ACC112 (cell line): ENCODE data around the gene XRCC5.

Experiments
- H2AFZ ChIP-seq: fragments of 200-600 bp; sonication (generic); one replicate; pipeline ENCODE4 v1.6.0; 2017; ENCODE audit warnings: antibody characterized with exemption, low read length; ENCODE audit not compliant: unreplicated experiment
- H3K27ac ChIP-seq: fragments of 200-600 bp; sonication (generic); 2 replicates; pipeline ENCODE4 v1.5.1; 2014; ENCODE audit warnings: low read depth, mild to moderate bottlenecking, antibody characterized with exemption, low read length, moderate library complexity
- H3K27me3 ChIP-seq: fragments of 200-600 bp; sonication (generic); 2 replicates; pipeline ENCODE4 v1.6.1; 2014; ENCODE audit warnings: mild to moderate bottlenecking, antibody characterized with exemption, low read length, moderate library complexity, mixed read lengths; ENCODE audit not compliant: insufficient read depth
- H3K36me3 ChIP-seq: fragments of 200-600 bp; sonication (generic); 2 replicates; pipeline ENCODE4 v1.6.1; 2016; ENCODE audit warnings: mild to moderate bottlenecking, antibody characterized with exemption, low read length, moderate library complexity, mixed read lengths; ENCODE audit not compliant: insufficient read depth
- H3K4me1 ChIP-seq: fragments of 200-600 bp; sonication (generic); one replicate; pipeline ENCODE4 v1.6.1; 2016; ENCODE audit warnings: low read length, mixed read lengths; ENCODE audit not compliant: insufficient read depth, unreplicated experiment, control insufficient read depth
- H3K4me3 ChIP-seq: fragments of 200-600 bp; sonication (generic); 2 replicates; pipeline ENCODE4 v1.5.1; 2014; ENCODE audit warnings: mild to moderate bottlenecking, low read depth, low read length
- H3K79me2 ChIP-seq: fragments of 200-600 bp; sonication (generic); one replicate; pipeline ENCODE4 v1.6.0; 2016; ENCODE audit warnings: low read length; ENCODE audit not compliant: control insufficient read depth, unreplicated experiment, insufficient read depth

XRCC5 gene

DNA sequence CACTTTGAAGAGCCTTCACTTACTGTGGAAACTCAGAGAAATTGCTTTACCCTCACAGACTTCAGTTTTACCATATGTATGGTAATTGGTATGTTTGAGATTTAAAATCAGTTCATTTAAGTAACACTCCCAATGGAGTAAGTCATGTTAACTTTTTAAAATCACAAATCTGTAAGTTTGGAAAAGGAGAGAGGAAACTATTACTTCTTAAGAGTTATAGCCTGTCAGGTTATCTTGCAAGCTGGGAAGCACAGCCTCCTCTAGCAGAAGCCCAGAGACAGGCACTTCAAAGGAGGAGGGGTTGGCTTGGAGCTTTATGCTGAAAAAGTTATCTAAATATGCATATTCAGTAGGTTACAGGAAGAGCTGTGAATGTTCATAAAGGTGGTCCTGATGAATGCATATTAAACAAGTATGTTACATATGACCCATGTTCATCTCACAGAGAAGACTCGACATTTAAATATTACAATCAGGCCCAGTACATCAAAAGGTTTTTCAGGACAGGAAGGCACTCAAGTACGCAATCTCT is 102.5 kb downstream of the XRCC5 start:
- no peak overlapping the region for H3K4me3 ChIP-seq
- no peak overlapping the region for H2AFZ ChIP-seq
- H3K79me2 ChIP-seq = no peaks in the 10 kb centered on the region
- H3K27ac ChIP-seq = no peak overlapping the region
- no peaks in the 10 kb centered on the region for H3K27me3 ChIP-seq
- peaks cover 8% of the 10 kb centered on the region; the same call in 1 of the 2 replicates for H3K36me3 ChIP-seq
- H3K4me1 ChIP-seq = peaks cover 24% of the 10 kb centered on the region

DNA sequence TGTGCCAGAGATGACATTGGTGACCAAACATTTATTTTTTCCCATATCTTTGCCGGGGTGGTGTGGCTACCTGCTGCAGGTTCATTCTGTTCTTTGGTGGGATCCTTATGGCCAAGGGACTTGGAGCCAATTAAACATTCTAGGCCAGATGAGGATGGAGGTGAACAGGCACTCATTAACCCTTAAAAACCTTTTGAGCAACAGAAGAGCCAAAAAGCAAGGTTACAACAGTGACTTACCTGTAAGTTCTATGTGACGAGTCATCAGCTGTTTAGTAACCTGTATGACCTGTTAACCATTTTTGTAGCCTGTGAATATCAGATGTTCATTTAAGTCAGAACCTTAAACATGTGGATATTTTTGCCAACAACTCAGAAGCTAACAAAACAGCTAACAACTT is 105.6 kb downstream of the XRCC5 start:
- H2AFZ ChIP-seq = no peak overlapping the region
- H3K36me3 ChIP-seq = no peaks in the 10 kb centered on the region
- peaks cover 45% of the 10 kb centered on the region for H3K4me1 ChIP-seq
- H3K27me3 ChIP-seq = no peaks in the 10 kb centered on the region
- H3K79me2 ChIP-seq = no peaks in the 10 kb centered on the region
- H3K27ac ChIP-seq = no peak overlapping the region
- H3K4me3 ChIP-seq = no peak overlapping the region

DNA sequence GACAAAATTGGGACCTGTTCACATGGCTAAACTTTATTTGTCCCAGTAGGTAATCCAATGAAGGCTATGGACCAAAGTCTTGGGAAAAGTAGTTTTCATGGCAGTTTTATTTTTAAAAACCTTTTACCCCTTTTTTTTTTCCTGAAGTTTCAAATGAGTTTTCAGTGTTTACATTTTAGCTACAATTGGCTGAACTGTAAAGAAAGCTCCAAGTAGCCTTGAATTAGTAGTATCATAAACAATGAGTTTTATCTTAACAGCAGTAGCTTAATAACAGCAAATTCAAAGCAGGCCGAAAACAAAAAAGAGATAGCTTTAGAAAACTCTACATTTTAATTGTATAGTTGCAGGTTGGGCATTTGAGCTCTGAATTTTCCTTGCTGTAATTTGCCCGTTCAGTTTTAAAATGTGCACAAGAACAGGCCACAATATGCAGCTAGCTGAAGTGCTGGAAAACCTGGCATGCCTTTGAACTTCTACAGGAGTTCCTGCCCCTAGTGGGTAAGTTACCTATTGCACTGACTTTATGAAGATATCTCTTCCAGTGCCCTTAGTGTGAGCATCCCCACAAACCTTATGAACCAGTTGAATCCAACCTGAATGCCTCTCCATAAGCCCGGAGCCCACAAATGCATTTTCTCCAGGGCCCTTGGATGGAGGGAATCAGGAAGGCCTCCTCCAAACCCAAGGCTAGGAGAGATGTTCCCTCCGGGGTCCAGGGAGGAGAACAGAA is 106.7 kb downstream of the XRCC5 start:
- H3K36me3 ChIP-seq = no peaks in the 10 kb centered on the region

DNA sequence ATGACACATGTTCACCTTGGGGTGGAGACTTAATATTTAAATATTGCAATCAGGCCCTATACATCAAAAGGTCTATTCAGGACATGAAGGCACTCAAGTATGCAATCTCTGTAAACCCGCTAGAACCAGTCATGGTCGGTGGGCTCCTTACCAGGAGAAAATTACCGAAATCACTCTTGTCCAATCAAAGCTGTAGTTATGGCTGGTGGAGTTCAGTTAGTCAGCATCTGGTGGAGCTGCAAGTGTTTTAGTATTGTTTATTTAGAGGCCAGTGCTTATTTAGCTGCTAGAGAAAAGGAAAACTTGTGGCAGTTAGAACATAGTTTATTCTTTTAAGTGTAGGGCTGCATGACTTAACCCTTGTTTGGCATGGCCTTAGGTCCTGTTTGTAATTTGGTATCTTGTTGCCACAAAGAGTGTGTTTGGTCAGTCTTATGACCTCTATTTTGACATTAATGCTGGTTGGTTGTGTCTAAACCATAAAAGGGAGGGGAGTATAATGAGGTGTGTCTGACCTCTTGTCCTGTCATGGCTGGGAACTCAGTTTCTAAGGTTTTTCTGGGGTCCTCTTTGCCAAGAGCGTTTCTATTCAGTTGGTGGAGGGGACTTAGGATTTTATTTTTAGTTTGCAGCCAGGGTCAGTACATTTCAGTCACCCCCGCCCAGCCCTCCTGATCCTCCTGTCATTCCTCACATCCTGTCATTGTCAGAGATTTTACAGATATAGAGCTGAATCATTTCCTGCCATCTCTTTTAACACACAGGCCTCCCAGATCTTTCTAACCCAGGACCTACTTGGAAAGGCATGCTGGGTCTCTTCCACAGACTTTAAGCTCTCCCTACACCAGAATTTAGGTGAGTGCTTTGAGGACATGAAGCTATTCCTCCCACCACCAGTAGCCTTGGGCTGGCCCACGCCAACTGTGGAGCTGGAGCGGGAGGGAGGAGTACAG is 108.1 kb downstream of the XRCC5 start:
- Histone ChIP-seq H3K4me3 (peak overlapping the region; percentile 46), H3K79me2 (no peaks in the 10 kb centered on the region), H3K27me3 (no peaks in the 10 kb centered on the region), H3K36me3 (no peaks in the 10 kb centered on the region), H3K27ac (peak overlapping the region; percentile 76), H3K4me1 (peaks cover 45% of the 10 kb centered on the region), H2AFZ (no peak overlapping the region)

More for the DNA sequence above, 106.7 kb downstream of the XRCC5 start:
- no peaks in the 10 kb centered on the region for H3K27me3 ChIP-seq
- no peak overlapping the region for H3K4me3 ChIP-seq
- peaks cover 36% of the 10 kb centered on the region for H3K4me1 ChIP-seq
- H2AFZ ChIP-seq = no peak overlapping the region
- H3K79me2 ChIP-seq = no peaks in the 10 kb centered on the region
- peak overlapping the region; percentile 76; the same call in 1 of the 2 replicates for H3K27ac ChIP-seq

DNA sequence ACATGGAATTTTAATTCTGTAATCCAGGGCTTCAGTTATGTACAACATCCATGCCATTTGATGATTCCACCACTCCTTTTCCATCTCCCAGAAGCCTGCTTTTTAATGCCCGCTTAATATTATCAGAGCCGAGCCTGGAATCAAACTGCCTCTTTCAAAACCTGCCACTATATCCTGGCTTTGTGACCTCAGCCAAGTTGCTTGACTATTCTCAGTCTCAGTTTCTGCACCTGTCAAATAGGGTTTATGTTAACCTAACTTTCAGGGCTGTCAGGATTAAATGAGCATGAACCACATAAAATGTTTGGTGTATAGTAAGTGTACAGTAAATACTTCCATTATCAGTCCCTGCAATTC is 108.7 kb downstream of the XRCC5 start:
- no peak overlapping the region for H2AFZ ChIP-seq
- H3K36me3 ChIP-seq = no peaks in the 10 kb centered on the region
- peak overlapping the region; percentile 46 for H3K4me3 ChIP-seq
- no peaks in the 10 kb centered on the region for H3K27me3 ChIP-seq
- H3K79me2 ChIP-seq = no peaks in the 10 kb centered on the region
- H3K27ac ChIP-seq = peak overlapping the region; percentile 76
- H3K4me1 ChIP-seq = peaks cover 52% of the 10 kb centered on the region

DNA sequence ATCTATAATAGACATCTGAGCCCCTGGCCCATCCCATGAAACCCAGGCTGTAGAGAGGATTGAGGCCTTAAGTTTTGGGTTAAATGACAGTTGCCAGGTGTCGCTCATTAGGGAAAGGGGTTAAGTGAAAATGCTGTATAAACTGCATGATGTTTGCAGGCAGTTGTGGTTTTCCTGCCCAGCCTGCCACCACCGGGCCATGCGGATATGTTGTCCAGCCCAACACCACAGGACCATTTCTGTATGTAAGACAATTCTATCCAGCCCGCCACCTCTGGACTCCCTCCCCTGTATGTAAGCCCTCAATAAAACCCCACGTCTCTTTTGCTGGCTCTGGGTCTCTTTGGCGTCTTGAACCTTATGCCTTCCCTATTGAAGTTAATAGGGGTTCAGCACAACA is 110.7 kb downstream of the XRCC5 start:
- Histone ChIP-seq H2AFZ (no peak overlapping the region), H3K27me3 (no peaks in the 10 kb centered on the region), H3K4me3 (no peak overlapping the region), H3K36me3 (no peaks in the 10 kb centered on the region), H3K27ac (no peak overlapping the region), H3K4me1 (peaks cover 58% of the 10 kb centered on the region), H3K79me2 (no peaks in the 10 kb centered on the region)

DNA sequence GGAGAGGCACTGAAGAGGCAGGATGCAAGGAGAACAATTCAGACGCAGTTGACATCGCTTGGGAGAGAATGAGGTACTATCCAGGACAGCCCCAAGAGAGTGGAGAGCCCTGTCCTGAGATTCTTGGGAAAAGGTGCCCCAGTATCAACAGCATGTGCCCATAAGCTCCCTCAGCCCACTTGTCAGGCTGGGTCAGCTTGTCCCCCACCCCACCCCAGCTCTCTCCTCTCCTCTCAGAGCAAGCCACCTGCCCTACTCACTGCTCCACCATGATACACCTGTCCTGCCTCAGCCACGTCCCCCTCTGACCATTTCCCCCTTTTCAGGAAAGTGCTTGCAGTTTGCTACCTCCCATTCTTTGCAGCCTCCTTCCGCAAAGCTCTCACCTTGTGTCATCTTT is 111.8 kb downstream of the XRCC5 start:
- no peak overlapping the region for H3K4me3 ChIP-seq
- no peaks in the 10 kb centered on the region for H3K27me3 ChIP-seq
- no peaks in the 10 kb centered on the region for H3K79me2 ChIP-seq
- no peak overlapping the region for H2AFZ ChIP-seq
- no peak overlapping the region; the same call in 1 of the 2 replicates for H3K27ac ChIP-seq
- H3K36me3 ChIP-seq = no peaks in the 10 kb centered on the region
- peaks cover 52% of the 10 kb centered on the region for H3K4me1 ChIP-seq

DNA sequence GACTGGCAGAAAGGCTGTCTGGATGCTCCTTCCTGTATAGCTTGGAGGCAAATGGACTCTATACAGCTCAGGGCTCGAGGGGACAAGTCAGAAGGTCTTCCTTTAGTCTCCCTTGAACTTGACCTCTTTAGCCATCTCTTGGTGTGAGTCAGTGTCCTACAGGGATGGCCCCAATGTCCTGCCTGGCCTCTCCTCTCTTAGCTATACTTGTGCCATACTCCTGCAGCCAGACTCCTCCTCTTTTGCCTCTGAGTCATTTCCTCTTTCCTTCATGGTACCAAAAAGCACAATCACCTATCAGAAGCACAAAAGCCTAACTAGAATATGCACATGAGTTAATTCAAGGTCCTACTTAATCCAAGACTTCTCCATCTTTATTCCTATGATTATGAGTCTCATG is 112.7 kb downstream of the XRCC5 start:
- Histone ChIP-seq H3K36me3 (no peaks in the 10 kb centered on the region), H2AFZ (no peak overlapping the region), H3K4me3 (peak overlapping the region; percentile 35; the same call in 1 of the 2 replicates), H3K27me3 (no peaks in the 10 kb centered on the region), H3K4me1 (peaks cover 44% of the 10 kb centered on the region), H3K27ac (peak overlapping the region; percentile 74), H3K79me2 (no peaks in the 10 kb centered on the region)

DNA sequence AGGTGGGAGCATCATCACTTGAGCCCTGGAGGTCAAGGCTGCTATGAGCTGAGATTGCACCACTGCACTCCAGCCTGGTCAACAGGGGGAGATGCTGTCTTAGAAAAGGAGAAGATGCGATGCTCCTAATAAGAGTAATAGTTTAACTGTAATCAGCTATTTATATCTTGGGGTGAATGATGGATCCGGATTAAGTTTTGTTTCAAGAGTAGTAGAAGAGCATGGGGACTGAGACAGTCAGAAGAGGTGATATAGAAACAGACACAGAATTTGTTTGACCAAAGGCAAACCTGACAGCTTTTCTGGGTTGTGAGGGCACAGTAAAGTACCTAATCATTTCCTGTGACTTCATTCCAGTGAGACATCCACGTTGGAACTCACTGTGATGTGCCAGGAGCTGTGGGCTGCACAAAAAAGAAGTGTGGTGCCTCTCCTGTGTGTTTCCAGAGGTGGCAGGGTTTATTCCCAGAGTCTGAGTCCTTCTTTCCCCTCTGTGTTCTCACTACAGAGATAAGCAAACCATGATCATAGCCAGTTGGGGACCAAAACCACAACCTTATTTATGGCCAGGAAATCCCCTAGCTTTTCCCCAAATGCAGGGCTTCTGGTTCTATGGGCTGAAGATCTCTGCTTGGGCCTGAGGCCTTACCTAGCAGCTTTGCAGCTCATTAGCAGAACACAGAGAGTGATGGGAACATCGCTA is 113.7 kb downstream of the XRCC5 start:
- no peaks in the 10 kb centered on the region for H3K36me3 ChIP-seq

DNA sequence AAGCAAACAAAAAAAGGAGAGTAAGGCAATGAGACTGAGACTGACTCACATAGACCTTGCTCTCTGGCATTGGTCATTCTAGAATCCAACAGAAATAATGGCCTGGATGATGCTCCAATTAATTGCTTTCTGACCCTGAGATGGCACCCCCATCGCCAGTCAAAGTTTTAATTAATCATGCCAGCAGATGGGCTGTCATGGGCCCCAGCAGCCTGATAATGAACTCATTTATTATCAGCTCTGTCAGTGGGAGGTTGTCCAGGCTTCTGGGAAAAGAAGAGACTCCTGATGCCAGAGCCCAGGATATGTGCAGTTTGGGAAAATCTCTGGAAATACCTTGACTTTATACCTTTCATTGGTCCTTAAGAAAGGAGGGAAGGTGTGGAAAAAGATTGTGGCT is 115.2 kb downstream of the XRCC5 start:
- no peaks in the 10 kb centered on the region for H3K79me2 ChIP-seq
- no peak overlapping the region for H3K27ac ChIP-seq
- H3K4me3 ChIP-seq = no peak overlapping the region

More for the DNA sequence above, 113.7 kb downstream of the XRCC5 start:
- H3K79me2 ChIP-seq = no peaks in the 10 kb centered on the region
- peaks cover 36% of the 10 kb centered on the region for H3K4me1 ChIP-seq
- no peak overlapping the region for H3K4me3 ChIP-seq
- no peak overlapping the region for H2AFZ ChIP-seq
- H3K27me3 ChIP-seq = no peaks in the 10 kb centered on the region
- peak overlapping the region; percentile 74 for H3K27ac ChIP-seq

More for the DNA sequence above, 115.2 kb downstream of the XRCC5 start:
- H3K27me3 ChIP-seq = no peaks in the 10 kb centered on the region
- no peaks in the 10 kb centered on the region for H3K36me3 ChIP-seq
- H3K4me1 ChIP-seq = peaks cover 25% of the 10 kb centered on the region
- no peak overlapping the region for H2AFZ ChIP-seq
